ENCODE measurements around the gene ADGRL3.
"Not testable (repeated sequence)": the region's sequence is repeated elsewhere in the genome, so short reads cannot be mapped to it uniquely, and the experiment has no call there.

Gene ADGRL3

DNA sequence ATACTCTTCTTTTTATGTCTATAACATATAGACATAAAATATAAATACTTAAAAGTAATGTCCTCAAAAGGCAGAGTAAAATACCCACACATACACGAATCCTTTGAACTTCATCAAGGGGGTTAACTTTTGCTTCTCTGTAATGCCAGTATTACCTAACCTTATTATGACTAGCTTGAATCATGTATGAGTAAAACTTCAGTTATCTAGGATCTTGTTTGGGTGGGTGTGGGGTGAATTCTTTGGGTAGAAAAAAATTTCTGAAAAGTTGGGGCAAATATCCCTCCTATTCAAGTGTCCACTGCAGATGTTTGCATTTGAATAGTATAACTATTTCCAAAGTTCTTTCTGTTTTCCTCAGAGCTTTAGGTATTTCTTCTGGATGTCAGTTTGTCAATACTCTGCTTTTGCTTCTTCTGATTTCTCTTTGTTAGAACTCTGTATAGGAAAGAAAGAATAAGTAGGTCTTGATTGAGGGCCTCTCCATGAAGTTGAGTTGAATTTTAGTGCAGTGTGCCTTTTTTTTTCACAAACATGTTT, 173.8 kb downstream of the ADGRL3 start:
- DNase-seq: no peak

DNA sequence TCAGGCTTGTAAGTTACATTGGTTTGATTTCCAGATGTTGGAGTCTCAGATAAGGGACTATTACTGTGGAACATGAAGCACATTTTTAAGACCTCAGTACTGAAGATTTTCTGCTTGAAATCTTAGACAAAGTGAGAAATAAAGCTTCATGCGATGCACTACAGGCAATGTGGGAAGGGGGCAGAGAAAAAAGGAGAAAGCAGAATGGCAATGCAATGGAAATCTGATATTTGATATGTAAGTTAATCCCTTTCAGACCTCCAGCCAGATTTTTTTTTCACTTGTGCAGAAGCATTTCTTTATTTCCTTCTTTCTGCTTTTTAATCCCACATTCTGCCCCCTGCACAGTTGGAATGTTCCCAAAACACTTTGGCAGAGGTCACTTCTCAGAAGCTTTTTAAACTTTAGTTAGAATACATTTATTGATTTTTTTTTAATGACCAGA, 174.3 kb downstream of the ADGRL3 start:
- peak; percentile 38 for DNase-seq

DNA sequence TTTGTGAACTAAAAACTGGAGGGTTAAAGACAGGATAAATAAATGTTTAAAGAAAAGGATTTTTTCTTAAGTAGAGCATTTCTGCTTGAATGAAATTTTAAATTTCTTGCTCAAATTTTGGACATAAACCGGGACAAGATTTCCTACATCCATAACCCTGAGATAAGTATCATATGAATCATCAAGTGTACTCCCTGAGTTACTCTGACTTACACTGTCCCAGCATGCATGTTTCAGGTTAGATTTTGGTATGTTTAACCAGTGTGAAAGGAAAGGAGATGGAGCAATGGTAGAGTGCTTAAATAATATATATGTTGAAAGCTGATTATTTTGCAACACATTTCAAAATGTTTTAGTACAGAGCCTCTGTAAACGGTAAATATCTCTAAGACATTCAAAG, 175.2 kb downstream of the ADGRL3 start:
- DNase-seq: no peak

DNA sequence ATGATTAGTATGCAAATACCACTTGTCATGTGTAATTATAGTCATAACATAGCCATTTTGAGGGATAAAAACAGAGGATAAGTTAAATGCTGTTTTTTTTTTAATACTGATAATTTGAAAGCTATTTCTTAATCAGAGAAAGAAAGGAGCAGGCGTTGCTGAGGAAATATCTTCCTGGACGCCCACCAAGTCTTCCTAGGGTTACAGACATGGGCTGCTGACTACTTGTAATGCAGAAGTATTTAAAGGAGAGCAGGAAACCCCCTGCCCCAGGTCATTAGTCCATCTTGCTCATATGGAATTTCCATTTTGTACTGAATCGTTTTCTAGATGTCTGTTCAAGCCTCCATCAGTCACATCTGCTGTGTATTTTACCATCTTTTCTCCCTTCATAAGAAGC, 176.2 kb downstream of the ADGRL3 start:
- no peak for DNase-seq

DNA sequence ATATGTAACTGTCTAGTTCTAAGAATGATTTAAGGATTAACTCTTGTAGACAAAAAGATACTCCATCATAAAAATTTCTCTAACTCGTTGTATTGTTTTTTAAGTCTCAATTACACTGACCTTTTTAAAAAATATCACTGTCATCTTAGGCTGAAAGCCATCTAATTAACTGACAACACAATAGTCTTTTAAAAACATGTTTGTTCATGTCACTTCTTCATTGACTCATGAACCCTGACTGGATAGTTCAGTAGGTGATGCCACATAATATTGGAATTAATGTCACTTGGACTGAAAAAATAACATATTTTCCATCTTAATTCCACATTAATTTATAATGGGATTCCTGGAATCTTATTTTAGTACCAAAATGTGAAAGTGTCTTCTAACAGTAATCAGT, 179.3 kb downstream of the ADGRL3 start:
- no peak for DNase-seq

DNA sequence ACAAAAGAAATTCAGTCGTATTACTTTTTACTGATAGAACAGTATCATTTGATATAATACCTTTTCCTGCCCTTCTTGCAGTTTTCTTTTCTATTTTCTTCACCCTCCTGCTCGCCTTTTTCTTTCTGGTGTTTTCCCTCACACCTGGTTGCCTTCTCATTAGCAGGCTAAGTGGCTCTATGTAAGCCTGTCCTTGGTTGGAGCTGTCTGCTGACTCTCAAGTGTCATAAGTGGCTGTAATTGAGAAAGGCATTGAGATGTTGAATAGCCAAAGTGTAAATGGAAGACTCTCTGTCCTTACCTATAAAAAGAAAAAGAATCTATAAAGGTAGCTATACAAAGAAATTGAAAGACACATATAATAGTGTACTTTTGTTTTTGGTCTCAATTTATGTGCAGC, 180.7 kb downstream of the ADGRL3 start:
- no peak for DNase-seq

DNA sequence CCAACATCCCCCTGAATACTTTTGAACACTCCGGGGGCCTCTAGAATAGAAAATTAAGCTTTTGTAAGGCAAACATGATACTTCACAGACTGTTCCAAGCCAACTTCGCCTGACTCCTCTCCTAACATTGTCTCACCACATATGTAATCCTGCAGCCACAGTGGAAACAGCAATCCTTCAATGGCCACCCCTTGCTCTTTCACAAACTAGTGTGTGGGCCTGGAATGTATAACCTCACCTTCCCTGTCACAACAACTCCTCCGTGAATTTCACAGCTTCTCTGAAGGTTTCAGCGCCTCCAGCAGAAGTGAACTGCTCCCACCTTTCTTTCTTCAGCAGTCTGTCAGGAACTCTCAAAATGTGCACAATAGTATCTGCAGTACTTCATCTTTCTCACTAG, 185.1 kb downstream of the ADGRL3 start:
- DNase-seq: no peak

DNA sequence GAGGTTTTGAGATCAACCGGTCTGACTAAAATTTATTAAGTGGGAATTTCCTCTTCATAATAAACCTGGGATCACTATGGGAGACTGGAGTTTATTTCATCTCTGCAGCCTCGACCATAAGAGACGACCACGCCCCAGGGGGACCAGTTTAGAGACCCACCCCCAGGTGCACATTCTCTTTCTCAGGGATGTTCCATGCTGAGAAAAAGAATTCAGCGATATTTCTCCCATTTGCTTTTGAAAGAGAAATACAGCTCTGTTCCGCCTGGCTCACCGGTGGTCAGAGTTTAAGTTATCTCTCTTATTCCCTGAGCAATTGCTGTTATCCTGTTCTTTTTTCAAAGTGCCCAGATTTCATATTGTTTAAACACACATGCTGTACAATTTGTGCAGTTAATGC, 187.2 kb downstream of the ADGRL3 start:
- DNase-seq: not testable (repeated sequence)

DNA sequence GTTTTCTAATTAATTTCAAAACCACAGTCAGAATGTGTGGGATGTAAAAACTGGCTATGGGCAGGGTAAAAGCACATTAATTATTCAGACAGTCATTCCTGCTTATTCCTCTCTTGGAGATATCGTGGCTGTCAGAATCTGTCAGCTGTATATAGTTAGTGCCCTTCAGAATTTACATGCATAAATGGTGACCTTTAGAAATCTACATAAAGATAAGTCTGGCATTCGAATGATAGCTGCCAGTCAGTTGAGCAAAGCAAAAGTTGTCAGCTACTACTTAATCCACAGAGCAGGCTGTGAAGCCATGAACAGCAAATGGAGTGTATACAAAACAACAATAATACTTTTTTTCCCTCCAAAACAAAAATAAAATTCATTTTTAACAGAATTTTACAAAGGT, 189.5 kb downstream of the ADGRL3 start:
- no peak for DNase-seq

DNA sequence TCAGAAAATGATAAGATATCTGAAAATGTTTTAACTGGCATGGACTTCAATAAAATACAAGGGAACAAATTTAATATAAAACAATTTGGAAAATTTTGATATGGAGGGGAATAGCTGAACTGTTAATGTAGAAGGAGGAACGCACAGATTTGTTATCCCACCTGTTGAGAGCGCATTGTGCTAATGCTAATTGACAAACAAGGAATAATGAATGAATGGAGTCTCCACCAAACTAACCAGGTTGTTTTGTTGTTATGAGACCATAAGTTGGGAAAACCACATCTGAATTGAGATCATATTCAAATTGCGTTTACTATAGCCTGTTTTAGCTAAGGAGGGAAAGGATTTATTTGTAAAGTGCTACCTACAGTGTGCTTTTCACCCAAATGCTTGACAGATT, 195.6 kb downstream of the ADGRL3 start:
- no peak for DNase-seq

DNA sequence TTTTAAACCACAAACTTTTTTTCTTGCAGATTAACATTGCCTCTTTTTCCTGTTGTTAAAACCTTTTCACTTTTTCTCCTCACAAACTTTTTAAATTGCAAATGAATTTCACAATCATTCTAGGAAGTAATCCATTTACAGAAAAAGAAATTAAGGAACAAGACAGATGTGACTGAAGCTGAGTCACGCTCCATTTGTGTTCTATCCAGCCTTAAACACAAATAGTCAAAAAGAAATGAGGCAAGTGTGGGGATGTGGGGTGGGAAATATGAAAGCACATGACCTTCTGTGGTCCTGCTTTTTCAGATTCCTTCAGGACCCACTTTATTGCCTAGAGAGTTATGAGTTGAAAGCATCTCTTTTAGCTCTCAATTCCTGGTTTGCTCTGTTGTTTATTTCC, 197.0 kb downstream of the ADGRL3 start:
- DNase-seq: no peak

DNA sequence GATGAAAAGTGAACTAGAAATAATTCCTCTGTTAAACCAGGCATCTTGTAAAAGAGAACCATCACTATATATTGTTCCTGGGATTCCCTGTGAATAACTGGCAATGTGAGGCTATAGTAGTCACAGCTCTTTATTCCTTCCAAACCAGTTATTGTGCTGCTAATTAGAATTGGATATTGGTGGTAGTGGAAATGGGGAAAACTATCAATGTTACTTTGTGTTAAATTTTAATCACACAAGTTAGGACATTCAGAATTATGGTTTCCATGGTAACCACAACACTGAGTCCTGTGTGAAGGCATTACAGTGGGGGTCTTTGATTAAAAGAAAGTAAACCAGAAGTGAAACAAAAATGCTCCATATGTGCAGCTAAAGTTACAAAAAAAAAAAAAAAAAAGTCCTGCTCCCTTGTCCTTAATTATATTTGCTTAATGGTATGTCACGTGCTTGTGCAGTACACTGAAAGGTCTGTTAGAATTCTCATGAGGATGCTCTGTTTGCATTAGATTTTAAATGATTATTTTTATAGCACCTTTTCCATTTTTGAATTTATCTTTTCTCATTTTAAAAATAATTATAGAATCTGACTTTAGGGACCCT, 200.4 kb downstream of the ADGRL3 start:
- DNase-seq: no peak

DNA sequence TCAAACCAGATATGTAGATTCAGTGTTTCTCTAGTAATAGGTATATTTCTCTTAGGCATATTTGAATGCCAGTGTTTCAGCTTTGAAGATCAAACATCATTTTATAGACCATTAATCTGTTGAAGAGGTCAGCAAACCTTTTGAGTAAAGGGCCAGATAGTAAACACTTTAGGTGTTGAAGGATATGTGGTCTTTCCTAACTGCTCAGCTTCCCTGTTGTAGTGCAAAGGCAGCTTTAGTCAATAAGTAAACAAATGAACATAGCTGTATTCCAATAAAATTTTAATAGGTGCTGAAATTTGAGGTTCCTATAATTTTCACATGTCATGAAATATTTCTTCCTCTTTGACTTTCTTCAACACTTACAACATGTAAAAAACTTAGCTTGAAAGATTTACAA, 201.6 kb downstream of the ADGRL3 start:
- DNase-seq: no peak

DNA sequence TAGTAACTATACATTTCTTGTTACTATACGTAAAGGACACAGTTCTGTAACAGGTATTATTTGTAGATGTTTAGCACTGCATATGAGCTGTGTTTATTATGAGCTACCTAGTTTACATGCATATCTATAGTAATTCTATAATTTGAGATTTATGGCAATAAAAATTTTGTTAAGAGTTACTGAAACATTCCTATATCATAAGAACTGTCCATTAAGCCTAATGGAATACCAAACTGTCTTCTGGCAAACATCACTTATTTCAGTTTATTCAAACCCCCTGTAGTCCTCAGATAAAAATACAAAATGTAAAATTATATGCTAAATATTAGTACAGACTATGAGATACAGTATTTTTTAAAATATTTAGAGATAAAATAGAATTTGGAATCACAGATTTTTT, 205.2 kb downstream of the ADGRL3 start:
- DNase-seq: no peak

DNA sequence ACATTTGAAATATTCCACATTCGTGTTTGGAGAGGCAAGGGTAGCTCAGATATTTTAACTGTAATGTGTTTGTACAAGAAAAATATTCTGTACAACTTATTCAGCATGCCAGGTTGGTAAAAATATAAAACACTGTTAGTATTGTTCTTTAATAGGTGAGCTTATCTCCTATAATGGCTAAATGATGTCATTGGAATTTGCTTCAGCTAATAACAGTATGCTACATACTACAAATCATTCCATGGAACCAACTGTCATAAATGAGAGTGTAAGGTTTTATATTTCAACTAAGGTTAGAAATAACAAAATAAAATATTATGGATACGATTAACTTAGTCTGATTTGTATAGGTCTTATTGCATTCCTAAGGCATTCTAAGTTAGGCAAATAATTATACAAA, 206.6 kb downstream of the ADGRL3 start:
- DNase-seq: no peak

DNA sequence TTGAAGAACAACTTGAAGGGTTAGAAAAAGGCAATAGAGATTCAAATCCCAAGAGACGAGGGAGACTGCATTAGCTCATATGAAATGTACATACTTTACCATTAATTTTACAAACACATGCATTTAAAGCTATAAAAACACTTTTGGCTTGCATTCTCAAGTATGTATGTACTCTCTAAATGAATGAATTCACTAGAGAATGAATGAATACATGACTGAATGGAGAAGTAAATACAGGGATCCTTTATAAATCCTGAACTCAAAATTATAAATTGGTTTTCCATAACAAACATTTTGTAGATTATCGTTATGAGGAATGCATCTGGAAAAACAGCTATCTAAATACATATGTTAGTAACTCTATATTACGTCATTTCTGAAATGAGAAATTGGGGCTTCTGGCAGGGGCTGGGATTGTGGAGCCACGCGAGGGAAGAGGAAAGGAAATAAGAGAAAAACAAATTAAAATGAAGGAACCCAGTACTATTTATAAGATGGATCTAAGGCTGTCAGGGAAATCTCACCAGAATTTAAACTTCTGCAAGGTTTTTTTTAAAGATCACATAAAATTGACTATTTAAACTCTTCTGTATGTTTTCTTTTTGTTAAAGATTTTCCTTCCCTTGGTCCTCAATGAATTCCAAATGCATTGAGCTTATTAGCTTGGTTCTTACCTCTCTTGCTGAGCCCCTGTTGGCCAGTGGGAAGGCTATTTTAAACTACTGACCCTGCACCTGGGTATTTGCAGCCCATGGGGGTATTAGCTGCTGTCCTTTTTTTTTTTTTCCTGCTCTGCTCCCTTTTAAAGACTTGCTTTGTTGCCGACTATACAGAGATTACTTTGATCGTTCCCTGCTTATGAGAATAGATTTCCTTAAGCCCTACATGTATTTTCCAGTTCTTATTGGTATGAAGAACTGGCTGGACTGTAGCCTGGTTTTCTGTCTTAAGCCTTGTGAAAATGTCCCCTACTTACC, 207.8 kb downstream of the ADGRL3 start:
- no peak for DNase-seq

DNA sequence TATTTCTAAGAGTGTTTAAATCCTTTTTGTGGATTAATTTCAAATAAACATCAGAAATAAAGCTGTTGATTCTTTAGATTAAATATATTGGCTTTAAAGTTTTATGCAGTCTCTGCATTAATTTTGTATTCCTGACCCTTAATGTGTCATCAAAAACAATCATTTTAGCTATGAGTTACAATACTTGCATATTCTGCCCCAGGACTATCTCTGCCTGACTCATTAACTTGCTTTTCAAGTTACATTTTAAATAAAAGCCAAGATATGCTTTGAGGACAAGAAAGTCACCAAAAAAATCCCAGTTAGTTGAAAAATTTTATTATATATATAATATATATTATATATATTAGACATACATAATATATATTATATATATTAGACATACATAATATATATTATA, 208.7 kb downstream of the ADGRL3 start:
- no peak for DNase-seq

DNA sequence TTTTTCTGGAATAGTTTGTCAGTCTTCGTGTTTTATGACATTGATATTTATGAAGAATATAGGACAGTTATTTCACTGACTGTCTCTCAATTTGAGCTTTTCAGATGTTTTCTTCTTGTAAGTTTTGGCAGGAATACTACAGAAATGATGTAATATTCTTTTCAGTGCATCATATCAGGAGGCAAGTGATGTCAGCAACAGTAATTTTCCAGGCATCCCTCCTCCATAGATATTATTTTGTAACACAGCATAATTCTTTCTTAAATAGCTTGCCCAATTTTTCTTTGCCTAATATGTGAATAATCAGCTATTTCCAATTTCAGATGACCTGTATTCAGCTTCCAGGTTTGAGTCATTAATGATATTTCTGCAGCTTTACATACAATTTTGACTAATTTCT, 211.1 kb downstream of the ADGRL3 start:
- DNase-seq: no peak

DNA sequence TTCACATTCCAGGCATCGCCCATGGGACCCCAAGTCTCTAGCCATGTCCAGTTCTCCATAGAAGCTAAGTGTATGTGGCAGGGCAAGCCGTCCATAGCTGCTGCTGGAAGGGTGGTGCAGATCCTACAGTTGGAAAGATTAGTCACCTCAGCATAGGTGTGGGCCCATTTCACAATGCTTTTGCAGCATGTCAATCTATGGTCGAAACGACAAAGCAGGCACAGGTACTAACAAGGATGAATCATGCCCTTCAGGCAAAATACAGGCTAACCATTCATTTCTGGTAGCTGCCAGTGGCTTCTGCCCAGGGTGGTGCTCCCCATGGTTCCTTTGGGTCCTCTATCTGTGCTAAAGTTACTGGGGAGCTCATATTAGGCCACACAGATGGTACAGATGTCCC, 225.2 kb downstream of the ADGRL3 start:
- DNase-seq: no peak

DNA sequence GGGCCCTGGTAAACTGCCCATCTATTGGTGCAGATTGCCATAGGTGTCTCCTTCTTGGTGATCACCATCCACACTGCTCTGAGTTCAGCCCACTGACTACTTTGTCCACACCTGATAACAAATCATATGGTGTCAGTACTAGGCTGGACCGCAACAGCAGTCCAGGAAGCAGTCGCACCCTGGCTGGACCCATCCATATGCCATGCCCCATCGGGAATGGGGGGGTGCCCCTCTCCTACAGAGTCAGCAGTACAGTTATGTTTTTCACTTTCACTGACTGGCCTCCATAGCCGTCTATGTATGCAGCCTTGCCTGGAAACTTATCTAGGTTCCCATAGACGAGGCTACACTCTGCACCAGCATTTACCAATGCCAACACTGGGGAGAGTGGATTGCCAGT, 226.1 kb downstream of the ADGRL3 start:
- no peak for DNase-seq

DNA sequence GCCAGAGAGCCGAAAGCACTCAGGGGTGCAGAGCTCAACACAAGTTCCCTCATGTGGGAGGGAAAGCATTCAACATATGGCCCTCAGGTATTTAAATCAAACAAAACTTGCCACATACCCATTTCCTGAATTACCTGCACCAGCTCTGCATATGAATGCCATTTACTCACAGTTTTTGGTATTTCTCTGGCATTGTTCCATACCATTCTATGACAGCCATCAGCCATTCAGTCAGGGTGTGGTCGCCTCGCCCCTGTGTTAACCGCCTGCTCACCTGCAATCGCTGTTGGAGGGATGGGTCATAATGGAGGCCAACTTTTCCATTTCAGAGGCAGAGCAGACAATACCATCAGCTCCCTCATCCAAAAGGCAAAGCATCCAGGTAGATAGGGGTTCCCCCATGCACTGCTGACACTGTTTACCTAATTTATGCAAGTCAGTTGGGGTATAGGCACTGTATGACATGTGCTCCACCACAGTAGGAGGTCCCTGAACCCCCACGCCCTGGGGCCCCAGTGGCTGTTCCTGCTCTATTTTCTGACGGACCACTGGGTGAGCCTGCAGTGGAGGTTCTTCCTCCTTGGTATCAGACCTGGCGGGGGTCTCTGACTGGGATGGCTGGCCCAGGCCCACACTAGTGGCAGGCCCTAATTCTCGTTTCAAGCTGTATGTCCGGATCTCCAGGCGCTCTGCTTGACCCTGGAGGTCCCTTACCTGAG, 227.1 kb downstream of the ADGRL3 start:
- no peak for DNase-seq

DNA sequence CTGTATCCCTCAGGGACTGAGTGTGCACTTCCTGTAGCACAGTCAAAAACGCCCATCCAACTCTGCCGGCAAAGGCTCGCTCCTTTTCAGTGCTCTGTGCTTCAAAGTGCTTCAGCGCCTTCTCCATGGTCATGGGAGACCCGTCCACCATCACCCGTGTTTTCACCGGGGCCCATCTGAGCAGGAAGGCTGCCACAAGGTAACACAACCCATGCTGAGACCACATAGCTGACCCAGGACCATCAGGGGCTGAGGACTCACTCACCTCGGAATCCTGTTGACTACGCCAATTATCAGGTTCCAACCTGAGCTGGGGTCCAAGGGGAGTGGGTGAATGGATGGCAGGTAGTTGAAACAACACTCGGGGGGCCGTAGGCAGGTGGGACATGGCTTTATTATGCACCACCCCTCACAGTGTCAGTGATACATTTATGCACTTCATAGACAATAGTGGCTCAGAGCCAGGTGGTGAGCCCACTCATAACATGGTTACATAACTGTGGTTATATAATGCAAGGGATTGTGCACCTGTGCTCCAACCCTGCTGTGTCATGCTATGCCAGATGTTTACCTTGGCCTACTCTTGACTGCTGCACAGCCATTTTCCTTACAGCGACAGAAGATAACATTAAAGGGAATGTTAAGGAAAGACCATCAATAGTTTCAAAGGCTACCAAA, 227.8 kb downstream of the ADGRL3 start:
- DNase-seq: no peak

DNA sequence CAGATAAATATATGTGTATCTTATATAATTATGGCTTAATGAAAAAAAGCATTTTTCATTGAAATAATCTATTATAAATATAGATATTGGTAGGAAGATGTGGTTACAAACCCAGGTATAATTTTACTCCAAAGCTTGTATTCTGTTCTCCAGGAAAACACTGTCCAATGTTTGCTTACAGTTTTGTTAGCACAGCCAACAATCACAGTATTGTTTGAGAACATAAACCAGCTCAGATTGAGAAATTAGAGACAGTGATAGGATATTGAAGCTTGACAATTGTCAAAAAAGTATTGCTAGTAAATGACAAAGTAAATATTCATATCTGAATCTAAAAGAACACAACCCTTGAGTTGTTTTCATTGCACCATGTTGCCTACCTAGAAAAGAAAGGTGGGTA, 228.8 kb downstream of the ADGRL3 start:
- DNase-seq: no peak

All from NCI-H446 treated with DMSO at 0.1 percent for 48 hours (cell line).